Midbrain (tissue), 1 donor: ENCODE data around the gene EDN2.
A peak's percentile ranks its signal among the peaks of the same experiment; 100 is the strongest.

Experiments used
- DNase-seq: peaks from one replicate; lab custom pipeline; 2025; lab: John Stamatoyannopoulos, UW

Gene EDN2

GRCh38 chr1:41517062-41517438, 32.6 kb upstream of the EDN2 start:
- no peak for DNase-seq

DNA sequence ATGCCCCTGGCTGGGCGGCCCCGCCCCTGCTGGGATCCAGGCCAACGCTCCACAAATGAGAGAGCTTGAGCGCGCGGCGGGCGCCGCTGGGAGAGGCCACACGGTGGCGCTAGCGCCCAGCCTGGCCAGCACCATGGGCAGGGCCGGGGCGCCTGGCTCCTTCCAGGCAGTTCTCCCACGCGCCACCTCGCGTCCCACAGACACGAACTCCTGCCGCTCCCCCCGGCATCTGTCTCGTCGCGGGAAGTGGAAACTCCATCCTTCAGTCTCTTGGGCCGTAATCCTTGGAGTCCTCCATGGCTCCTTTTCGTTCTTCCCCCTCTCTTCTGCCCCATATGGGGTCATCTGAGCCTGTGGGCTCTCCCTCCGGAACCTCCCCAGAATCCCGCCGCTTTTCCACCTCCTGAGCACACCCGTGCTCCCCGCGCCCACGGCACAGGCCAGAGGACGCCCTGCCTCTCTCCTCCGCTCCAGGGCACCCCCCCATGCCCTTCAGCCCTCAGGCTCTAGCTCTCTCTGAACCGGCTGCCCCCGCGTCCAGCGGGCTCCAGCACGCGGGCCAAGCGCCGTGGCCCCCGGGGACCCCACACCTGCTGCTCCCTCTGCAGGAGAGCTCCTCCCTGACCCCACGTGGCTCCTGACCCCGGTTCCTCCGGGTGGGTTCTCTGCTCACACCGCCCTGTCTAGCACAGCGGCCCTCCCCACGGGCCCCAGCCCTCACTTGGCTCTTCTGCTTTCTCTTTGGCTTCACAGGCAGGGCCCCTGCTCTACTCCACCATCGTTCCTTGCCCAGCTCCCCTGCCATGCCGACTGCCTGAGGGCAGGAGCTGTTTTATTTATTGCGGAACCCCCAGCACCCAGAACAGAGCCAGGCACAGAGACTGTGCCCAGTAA, 31.9 kb upstream of the EDN2 start:
- DNase-seq = peak; percentile 94

DNA sequence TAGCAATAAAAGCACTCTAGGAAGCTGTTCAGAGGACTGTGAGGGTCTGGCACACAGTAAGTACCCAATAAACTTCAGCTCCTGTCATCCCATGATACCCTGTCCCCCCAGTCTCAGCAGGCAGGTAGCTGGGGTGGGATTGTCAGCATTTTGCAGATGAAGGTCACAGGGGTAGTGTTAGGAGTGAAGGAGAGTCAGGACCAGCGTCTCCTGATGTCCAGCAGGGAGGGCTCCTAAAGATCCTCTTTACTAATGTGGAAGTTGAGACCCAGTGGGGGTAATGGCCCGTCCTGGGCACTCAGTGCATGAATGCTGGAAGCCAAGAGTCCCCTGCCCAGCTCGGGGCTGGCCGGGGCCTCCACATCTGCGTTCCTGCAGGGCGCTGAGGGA, 31.3 kb upstream of the EDN2 start:
- DNase-seq = no peak

DNA sequence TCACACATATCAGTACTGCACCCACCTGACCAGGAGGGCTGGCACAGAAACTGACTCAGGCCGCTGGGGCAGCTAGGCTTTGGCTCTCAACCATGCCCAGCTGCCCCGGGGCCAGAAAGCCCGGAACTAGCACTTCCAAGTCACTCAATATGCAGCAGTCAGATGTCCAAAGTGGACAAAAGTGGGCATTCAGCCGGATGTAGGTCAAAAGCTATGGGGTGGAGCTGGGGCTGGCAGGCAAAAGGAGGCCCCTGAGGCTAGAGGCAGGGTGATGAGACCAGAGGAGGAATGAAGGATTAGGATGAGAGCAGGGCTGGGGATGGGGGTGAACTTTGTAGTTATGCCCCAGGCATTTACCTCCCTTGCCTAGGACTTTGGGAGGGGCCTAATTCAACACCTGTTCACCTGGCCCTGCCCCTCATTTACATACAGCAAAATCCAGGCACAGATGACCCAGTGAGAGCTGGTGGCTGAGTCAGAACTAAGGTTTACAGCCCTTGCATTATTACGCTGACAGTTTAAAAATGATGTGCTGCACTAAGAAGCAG, 30.7 kb upstream of the EDN2 start:
- DNase-seq = peak; percentile 87

DNA sequence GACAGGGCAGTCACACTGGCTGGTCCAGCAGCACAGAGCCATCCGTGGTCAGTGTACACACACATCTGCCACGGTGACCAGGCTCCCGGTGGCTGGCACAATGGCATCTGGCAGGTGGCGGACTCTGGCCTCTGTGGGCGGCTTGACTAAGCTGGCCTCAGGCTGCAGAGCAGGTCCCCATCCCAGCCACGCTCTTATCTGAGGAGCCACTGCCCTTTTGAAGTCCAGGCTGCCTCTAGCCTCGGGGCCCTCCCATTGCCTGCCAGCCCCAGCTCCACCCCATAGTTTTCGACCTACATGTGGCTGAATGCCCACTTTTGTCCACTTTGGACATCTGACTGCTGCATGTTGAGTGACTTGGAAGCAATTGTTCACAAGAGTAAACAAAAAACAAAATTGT, 29.9 kb upstream of the EDN2 start:
- peak; percentile 14 for DNase-seq

GRCh38 chr1:41513383-41513735, 28.9 kb upstream of the EDN2 start:
- DNase-seq = no peak

- DNase-seq = no peak
Observed at GRCh38 chr1:41512701-41513382, 28.4 kb upstream of the EDN2 start.

DNA sequence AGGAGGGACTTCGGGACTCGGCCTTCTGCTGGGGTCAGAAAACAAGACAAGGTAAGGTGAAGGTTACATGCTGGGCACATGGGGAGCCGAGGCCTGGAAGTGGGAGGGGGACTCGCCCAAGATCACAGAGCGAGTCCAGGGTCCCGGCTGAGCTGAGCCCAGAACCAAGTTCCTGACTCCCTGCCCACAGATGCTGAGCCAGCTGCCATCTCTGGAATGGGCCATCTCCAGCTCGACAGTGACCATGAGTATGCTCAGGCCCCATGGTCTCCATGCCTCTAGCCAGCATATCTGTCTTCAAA, 26.7 kb upstream of the EDN2 start:
- DNase-seq = no peak

DNA sequence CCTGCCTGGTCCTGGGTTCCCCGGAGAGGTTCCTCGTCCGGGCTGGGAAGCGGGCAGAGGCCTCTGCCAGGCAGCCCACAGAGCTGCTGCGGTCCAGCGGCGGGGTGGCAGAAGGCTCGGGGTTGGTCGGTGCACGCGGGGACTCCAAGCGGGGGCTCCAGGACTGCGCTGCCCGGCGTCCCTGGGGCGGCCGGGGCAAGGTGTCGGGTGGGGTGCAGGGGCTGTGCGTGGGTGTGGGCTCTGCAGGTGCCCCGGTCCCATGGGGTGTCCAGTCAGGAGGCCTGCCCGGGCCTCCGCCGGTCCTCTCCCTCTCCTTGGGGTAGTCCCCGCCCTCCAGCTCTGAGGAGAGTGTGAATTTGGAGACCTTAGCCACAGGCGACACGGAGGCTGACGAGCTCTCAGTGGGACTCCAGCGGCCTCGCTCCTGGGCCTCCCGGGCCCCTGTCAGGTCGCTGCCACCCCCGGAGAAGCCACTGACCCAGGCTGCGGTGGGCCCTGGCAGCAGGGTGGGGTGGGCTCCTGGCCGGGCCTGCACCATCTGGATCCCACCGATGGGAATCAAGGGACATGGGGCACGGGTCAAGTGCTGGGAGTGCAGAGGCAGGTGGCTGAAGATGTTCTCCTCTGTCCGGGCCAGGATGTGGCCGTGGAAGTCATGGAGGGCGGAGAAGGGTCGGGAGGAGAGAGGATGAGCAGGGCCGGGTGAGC, 26.2 kb upstream of the EDN2 start:
- no peak for DNase-seq

GRCh38 chr1:41509270-41509671, 24.8 kb upstream of the EDN2 start:
- no peak for DNase-seq

GRCh38 chr1:41508290-41508689, 23.8 kb upstream of the EDN2 start:
- DNase-seq = no peak

DNA sequence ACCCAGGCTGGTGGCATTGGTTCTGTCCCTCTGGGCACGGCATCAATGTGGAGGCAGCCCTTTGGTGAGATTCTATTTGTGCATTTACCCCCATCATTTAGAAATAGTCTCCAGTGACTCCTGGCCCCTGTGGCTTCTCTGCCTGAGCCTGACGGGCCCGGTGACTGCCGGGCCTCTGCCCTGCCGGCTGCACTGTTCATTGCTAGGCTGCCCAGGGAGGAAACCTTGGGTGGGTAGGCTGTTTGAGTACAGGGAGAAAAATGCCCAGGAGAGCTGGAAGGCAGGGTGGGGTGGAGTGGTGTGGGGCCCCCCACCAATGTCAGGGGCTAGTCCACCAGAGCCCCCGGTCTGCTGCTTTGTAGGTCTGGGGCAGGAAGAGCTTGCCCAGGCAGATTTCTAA, 23.4 kb upstream of the EDN2 start:
- DNase-seq = no peak

DNA sequence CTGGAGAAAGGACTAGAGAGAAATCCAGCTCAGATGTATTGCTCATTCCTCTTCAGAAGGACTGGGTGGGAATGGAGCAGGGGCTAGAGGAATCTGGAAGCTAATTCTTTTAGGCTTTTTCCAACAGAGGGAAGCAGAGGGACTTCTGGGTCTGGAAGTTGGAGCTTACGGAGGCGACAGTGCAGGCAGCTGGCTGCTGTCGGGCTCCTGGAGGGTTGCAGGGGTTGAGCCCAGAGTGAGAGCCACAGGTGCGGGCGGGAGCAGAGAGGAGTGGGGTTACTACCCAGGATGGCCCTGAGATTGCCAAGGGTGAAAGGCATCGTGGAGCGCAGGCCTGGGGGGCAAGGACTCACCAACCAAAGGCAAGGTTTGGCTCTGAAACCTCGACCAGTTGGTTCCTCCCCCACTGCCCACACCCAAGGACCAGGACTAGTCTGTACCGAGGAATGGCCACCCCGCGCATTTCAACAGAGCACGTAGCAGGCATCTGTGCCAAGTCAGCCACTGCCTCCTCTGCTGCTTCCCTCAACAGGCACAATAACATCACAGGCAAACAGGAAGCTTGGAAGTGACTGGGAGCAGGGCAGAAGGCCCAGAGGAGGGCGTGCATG, 22.7 kb upstream of the EDN2 start:
- no peak for DNase-seq

GRCh38 chr1:41504114-41505035, 19.9 kb upstream of the EDN2 start:
- DNase-seq = no peak

GRCh38 chr1:41503538-41504113, 19.1 kb upstream of the EDN2 start:
- DNase-seq = no peak

DNA sequence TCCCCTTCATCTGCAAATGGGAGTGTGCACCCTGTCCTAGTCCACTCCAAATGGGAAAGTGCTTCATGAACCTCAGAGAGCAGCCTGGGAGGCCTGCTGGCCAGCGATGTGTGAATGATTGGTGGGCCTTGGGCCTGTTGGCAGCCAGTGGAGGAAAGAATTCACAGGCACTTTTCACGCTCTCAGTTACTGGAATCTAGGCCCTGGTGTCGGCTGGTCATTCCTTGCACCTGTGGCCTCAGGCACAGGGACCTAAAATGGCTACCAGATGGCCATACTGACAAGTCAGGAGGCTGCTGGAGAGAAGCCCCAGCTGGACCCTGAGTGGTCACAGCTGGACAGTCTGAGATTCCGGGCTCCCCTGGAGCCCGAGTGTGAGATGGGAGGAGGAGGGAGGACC, 18.4 kb upstream of the EDN2 start:
- DNase-seq = no peak

GRCh38 chr1:41501581-41501980, 17.1 kb upstream of the EDN2 start:
- DNase-seq = no peak

GRCh38 chr1:41500781-41501518, 16.5 kb upstream of the EDN2 start:
- no peak for DNase-seq

DNA sequence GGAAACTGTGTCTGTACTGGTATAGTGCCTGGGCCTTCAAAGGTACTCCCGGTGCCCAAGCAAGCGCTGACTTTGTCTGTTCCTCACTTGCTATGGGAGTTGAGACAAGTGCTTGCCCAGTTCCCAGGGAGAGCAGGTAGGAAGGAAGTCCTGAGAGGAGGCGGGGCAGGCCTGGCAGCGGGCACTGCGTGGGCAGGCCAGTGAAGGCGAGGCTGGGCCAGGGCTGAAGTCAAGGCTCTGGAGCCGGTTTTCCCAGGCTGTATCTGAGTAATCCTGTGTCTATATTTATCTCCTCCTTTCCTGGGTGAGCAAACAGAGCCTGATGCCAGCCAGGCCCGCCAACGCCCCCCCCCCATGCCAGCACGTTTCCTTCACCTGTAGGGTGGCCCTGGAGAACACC, 15.9 kb upstream of the EDN2 start:
- no peak for DNase-seq

- no peak for DNase-seq
Observed at GRCh38 chr1:41499591-41499990, 15.1 kb upstream of the EDN2 start.
